ENCODE measurements around the gene NXF1.
"Not testable (repeated sequence)": the region's sequence is repeated elsewhere in the genome, so short reads cannot be mapped to it uniquely, and the experiment has no call there.

Gene NXF1

DNA sequence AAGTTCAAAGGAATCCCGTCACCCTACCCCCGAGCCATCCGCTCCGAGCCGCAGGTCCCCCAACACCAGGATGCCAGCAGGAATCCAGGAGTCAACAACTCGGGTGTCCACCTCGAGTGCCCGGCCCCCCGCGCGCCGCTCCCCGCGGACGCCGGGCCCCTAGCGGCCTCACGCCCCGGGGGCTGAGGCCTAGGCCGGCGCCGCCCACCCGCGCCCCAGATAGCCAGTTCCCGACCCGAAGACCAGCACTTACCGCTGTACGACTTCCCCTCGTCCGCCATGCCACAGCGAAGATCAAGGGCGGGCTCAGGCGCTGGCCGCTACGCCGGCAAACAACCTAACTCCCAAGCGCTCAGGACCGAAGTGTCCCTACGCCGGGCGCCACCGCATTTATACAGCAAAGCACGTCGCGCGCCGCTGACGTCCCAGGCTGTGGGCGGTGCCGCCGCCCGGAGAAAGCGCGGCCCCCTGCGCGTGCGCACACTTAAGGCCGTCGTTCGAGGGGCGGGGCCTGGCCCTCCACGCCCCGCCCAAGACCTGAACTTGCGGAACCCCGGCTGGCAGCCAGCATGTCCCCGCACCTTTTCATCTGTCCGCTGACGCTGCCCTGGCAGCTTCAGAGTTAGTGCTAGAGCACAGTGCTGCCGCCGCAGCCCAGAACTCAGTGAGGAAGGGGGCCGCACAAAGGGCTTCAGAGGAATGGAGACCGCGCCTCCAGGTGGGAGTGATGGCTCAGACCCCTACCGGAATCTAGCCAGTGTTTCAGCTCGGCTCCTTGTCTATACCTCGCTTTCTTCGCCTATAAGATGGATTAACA lies at the start of gene NXF1:
Gene NXF1 (minus strand): TSS at position 365 of the 817 bp plus-strand sequence. CDS start 84 bp downstream, at position 281.
- DNase-seq = peak; percentile 93

DNA sequence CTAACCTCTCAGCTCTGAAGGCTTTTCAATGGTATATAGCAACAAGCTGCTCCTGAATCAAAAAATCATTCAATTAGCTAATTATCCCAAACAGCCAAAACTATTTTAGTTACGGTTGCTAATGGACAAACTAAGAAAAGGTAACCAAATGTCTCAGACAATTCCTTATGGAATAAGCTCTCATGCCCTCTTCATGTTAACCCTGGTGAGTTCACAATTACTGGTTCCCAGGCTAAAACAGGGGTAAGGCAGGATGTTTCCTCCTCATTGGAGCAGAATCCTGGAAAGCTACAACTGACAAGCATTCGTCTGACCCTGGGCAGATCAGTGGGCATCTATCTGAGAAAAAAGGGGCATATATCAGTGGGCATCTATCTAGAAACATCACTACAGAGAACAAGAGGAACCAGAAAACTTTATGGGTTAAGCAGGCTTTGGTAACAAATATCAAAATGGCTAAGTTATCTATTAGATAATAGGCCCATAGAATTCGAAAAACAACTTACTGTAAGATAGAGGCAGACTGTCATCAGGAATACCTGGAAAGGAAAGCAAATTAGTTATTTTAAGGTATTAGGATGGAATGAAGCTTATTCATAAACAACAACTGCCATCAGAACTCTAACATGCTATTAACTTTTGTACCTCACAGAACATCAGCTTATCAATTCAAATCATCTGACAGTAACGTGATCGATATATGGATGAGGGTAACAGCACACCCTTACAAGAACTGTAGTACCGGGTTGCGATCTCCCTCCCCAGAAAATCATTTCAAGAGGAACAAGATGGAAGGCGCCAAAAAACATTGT lies 49.0 kb upstream of the NXF1 start:
- DNase-seq = no peak

DNA sequence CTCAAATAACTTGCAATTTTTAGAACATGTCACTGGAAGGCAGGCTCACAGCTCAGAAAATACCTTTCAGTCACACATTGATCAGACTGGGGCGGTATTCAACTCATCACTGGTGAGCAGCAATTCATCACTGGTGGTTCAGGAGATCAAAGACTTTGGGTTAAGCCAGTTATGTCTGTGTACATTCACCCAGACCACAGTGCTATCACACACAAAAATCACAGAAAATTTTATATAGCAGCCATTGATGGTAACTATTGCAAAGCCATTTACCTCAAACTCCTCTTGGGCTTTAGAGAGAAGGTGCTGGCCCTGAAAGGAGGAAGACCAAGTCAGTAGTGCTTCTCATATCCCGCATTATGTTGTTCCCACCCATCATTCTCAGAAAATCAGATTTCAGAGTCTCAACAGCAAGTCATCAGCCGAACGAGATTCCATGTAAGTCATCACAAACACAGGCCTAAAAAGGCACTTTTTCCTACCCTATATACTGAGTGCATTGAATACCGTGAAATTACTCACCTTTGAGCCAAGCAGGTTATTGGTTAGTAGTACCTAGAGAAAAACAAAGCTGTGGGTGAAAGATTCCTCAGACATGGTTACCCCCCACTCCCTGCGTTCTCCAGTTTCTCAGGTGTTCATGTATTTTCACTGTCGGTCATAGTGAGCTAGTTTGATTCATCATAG lies 48.2 kb upstream of the NXF1 start:
- DNase-seq = no peak

DNA sequence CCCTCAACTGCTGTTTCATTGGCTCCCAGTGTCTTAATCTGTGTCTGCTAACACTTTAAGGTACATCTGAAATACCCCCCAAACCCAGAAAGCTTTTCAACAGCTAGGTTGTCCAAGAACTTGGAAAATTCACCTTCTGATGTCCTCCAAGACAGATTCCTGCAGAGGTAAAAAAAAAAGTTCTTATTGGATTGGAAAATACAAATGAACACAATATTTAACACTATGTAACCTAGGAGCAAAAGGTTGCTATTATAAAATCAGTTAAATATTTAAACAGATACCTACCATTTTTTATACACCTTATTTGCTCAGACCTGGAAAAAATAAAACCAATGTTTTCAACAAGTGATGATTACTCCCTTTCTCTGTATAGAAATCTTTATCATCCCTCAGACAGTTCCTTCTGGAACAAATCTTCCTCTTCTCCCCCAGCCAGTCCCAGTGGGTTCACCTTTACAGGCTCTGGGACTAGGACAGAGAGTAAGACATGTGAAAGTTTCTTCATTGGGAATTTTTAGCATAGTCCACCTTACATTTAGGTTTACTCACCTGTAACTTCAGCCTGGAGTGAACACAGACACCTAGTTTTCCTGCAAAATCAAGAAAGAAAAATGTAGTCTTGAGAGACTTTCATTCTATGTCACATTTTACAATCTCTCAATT lies 47.4 kb upstream of the NXF1 start:
- DNase-seq = no peak

DNA sequence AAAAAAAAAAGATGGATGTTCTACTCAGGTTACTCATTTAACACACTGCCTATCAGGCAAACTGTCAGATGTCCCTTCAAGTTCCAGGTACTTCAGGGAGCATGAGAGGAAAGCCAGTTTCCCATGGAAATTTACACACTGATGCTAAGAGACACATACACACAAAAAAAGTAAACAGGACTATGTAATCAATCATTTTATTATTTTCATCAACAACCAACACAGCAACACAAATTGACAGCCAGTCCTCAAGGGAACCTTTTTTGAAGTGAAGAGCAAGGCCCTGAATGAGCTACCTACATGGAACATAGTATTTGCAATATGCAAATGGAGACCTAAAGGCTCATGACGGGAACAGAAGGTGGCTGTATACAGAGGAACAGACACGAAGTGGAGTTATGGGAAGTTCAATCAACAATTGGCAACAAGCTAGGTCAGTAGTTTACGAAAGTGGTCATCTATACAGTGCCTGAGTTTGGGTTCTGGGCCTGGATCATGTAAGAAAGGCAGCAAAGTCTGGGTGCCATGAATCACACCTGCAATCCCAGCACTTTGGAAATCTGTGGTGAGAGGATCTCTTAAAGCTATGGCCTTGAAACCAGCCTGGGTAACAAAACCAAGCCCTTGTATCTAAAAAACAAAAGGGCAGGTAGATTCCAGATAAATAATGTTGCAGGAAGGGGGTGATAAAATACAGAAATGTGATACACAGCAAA lies 46.7 kb upstream of the NXF1 start:
- DNase-seq = no peak

DNA sequence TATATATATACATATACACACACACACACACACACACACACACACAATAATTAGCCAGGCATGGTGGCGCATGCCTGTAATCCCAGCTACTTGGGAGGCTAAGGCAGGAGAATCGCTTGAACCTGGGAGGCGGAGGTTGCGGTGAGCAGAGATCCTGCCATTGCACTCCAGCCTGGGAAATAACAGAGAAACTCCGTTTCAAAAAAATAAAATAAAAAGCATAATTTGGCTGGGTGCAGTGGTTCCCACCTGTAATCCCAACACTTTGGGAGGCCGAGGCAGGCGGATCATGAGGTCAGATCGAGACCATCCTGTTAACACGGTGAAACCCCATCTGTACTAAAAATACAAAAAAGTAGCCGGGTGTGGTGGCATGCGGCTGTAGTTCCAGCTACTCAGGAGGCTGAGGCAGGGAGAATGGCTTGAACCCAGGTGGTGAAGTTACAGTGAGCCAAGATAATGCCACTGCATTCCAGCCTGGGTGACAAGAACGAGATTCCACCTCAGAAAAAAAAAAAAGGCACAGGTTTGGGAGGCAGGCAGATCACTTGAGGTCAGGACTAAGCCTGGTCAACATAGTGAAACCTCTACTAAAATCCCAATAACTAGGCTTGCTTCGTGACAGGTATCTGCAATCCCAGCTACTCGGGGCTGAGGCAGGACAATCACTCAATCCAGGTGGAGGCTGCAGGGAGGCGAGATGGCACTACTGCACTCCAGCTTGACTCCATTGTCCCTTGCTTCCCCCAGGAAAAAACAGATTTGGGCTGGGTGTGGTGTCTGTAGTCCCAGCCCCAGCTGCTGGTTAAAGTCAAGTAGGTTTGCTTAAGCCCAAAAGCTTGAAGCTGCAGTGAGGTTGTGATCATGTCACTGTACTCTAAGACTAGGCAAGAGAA lies 45.9 kb upstream of the NXF1 start:
- no peak for DNase-seq

DNA sequence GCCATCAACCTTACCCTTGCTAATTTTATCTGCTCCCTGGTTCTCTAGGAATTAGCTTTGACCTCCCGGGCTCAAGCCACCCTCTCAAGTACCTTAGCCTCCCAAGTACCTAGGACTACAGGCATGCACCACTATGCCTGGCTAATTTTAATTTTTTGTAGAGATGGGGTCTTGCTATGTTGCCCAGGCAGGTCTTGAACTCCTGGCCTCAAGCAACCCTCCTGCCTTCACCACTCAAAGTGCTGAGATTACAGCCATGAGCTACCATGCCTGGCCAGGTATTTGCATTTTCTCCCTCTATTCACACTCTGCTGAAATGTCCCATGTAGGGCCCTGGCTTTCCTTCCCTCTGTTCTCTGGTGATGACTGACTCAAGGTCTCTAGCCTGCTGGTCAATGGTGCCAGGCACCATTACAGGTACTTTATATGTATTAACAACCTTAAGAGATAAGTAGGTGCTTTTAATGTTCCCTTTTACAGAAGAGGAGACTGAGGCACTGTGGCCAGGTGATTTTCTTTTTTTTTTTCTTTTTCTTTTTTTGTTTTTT lies 42.6 kb upstream of the NXF1 start:
- no peak for DNase-seq

DNA sequence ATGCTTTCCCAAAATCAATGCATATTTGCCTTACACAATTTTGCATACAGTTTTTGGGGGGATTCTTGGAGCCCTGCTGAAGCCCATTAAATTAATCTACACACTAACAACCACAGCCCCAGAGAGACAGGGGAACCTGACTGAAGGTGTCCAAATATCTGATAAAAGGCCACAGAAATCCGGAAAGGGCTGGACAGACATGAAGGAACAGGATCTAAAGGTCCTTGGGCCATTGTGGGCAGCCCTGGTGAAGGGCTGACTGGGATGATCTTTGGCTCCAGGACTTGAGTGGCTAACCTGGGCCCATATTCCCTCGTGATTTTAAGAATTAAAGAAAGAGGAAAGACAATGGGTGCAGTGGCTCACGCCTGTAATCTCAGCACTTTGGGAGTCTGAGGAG lies 40.9 kb upstream of the NXF1 start:
- no peak for DNase-seq

DNA sequence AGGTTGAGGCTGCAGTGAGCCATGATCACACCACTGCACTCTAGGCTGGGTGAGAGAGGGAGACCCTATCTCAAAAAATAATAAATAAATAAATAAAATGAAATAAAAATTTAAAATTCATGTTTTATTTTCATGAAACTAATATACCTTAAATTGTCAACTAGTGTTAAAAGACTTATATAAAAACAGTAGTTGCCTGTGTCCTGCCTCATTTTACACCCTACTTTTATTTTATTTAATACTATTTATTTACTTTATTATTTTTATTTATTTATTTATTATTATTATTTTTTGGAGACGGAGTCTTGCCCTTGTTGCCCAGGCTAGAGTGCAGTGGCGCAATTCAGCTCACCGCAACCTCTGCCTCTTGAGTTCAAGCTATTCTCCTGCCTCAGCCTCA lies 38.9 kb upstream of the NXF1 start:
- no peak for DNase-seq

DNA sequence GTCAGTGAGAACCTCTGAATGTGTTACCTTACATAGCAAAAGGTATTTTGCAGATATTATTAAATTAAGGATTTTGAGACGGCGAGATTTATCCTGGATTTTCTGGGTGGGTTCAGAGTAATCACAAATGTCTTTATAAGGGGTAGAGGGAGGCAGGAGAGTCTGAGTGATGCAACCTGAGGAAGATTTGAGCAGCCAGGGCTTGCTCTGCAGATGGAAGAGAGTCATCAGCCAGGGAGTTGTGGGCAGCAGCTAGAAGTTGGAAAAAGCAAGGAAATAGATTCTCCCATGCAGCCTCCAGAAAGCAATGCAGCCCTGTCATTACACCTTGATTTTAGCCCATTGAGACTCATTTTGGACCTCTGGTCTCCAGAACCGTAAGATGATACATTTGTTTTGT lies 38.2 kb upstream of the NXF1 start:
- no peak for DNase-seq

DNA sequence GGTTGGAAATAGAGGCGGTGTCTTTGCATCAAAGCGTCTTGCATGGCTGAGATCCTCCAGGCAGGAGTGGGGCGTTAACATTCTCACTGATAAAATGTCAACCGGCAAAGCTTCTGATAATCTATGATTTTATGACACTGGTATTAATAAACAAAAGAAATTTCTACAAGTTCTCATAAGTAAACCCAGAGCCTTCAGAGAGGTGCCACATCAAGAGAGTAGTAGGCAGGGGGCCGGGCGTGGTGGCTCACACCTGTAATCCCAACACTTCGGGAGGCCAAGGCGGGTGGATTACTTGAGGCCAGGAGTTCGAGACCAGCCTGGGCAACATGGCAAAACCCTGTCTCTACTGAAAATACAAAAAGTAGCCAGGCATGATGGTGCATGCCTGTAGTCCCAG lies 37.7 kb upstream of the NXF1 start:
- not testable (repeated sequence) for DNase-seq

DNA sequence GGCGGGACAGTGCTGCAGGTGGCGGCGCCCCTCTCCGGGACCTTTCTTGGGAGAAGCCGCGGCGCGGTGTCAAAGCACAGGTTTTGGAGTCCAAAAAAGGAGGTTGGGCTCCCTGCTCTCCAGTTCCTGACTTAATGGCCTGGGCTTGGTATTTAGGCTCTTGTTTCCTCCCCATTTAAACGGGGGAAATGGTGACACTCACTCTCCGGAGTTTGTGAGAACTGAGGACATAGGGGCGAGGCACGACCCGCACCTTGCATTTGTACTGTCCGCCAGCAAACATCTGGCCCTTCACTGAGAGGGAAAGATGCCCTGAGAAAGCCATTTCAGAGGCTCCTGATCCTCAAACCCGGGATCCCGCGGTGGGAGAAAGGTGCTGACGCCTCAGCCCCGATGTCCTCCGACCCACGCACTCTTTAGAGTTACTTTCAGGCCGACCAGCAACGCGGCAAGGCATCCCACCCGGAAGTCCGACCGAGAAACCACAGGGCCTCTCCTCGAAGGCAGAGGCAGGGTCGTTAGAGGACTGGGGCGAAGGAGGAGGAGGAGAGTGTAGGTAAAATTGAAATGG lies 37.0 kb upstream of the NXF1 start:
- DNase-seq = peak; percentile 54

DNA sequence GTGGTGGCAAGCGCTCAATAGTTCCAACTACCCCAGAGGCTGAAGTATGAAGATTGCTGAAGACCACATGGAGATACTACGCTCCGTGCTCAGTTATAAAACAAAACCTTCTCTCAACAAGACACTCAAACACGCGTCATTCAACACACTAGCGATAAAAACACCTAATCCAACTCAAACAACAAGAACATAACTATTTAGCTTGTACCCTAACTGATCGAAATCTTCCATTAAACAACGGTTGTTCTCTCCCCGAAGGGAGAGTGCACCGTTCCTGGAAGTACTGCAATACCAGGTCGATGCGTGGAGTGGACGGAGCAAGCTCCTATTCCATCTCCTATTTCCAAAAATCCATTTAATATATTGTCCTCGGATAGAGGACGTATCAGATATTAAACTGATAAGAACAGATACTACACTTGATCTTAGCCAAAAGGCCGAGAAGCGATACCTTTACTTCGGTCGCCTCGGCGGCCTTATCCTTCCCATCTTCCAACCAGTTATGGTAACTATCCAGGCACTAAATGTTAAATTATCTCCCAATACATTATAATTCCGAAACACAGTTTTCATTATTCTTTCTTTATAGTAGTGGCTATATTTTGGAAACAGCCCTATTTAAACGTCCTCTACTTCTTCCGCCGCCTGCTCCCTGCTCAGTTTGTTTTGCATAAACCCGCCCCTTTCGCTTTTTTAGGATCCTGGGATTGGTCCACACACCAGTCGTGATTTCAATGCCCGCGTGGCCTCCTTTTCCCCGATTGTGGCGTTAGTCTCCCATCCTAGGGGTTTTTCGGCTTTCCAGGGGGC lies 36.3 kb upstream of the NXF1 start:
- peak; percentile 99 for DNase-seq

DNA sequence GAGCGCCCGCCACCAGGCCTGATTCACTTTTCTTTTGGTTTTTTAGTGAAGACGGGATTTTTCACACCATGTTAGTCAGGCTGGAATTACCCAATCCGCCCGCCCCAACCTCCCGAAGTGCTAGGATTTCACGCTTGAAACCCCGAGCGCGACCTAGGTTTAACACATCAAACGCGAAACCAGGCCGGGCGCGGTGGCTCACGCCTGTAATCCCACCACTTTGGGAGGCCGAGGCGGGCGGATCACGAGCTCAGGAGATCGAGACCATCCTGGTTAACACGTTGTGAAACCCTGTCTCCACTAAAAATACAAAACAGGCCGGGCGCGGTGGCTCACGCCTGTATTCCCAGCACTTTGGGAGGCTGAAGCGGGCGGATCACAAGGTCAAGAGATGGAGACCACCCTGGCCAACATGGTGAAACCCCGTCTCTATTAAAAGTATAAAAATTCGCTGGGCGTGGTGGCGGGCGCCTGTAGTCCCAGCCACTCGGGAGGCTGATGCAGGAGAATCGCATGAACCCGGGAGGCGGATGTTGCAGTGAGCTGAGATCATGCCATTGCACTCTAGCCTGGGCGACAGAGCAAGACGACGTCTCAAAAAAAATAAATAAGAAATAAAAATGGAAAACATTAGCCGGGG lies 35.6 kb upstream of the NXF1 start:
- not testable (repeated sequence) for DNase-seq

DNA sequence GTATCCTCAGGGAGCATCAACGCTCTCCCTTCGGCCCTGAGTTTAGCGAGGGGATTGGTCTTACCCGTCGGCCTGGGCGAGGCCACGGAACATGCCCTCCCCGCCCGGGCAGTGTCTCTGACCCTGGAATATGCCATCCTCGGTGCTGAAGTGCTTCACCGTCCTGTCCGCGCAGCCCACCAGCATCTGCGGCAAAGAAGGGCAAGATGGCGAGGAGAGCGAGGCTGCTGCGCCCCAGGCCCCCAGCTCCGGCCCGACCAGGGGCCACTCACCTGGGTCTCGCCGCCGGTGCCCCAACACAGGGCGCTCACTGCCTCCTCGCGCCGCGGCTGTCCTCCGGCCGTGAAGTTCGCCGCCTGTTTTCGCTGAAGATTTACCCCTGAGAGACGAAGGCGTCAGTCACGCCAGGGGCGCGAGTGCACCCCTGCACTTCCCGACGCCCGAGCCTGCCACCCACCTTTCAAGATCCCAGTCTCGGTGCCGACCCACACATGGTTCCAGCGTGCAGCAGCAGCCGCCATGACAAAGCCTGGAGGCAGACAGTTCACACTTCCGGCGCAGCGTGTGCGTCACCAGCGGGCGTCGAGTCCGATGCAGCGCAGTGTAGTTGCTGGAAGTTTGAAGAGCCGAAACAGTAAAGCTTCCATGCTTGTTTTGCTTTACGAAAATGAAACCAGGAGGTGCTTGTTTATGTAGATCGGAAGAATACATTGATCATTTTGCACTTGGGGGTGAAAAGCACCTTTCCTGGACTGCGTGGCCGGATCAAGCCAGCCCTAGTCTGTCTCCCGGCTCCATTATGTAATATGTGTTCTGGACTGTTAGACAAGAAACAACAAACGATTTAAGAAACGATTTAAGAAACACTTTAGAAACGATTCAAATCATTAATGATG lies 34.1 kb upstream of the NXF1 start, which contains the start of gene WDR74:
Gene WDR74 (minus strand): TSS at position 541 of the 896 bp plus-strand sequence. CDS start 20 bp downstream, at position 521.
- DNase-seq = peak; percentile 85

DNA sequence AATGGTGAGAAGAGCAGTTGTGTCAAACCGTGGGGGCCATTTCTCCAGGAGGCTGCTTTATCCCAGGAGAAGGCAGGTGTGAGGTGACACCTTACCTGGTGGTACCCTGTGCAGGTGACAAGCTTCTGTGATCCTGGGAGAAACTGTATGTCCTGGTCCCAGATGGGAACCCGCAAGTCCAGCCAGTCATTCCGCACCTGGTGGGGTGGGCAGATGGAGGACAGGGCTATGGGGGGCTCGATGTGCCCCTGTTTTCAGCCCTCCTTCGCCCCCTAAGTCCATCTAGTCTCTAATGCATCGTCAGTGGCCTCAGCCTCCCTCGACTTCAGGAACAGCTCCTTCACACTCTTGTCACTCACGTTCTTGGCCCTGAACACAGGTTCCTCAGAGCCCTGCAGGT lies 30.1 kb upstream of the NXF1 start:
- DNase-seq = no peak

DNA sequence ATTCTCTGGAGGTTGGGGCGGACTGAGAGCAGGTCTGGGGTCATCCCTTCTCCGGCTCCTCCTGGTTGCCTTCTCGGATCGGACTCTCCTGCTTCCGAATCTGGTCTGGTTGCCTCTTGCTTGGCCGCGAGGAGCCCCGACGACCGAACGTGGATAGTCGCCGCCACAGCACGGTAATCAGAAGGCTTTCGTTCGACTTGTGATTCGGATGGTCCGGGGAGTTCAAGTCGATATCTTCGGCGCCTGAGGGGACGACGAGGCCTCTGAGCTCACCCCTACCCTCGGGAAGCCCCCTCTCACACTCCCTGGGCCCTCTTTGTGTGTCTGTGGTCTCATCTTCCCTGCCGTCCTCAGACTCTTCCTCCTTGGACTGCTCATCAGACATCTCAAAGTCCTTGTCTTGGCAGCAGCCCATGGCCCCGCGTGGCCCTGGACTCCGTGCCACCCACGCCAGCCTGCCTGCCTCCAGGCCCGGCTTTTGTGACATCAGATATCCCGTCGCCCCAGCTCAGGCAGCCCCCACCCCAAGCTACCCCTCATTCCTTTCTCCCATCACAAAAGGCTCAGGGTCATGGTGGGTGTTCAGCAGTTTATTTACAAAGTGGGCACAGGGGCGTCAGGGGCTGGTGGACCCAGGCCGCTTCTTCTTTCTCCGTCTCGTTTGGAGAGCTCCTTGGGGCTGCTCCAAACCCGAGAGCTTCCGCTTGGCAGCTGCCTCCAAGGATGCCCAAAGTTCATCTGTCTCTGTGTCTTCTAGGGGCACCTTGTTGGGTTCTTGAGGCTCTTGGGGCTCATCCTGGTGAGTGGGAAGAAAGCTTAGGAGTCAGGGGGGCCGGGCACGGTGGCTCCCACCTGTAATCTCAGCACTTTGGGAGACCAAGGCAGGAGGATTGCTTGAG lies 27.3 kb upstream of the NXF1 start, which contains the start of gene TEX54:
Gene TEX54 (minus strand): TSS at position 506 of the 899 bp plus-strand sequence.
- no peak for DNase-seq

Data from DMS79 treated with DMSO at 0.1 percent for 48 hours (cell line).